ENCODE data around the gene CDC14B. TPM values are rescaled to one million over a fixed set of nuclear protein-coding genes. Genes with fewer than 3 reads are reported as not detected.
"Not testable (repeated sequence)": the region's sequence is repeated elsewhere in the genome, so short reads cannot be mapped to it uniquely, and the experiment has no call there.

CDC14B gene
- total RNA-seq, 2 donors from 2014 or later: 18.4 to 19.2 TPM

- Histone ChIP-seq H3K36me3 (no peaks in the 10 kb centered on the region), H3K9me3 (no peaks in the 10 kb centered on the region), H3K27ac (no peak overlapping the region), H3K4me1 (peaks cover 0 to 14% of the 10 kb centered on the region in 2 donors), H3K4me3 (no peak overlapping the region), H3K27me3 (no peaks in the 10 kb centered on the region)
- no peak for DNase-seq (ENCODE audit: low spot score)
- TF ChIP-seq, protein P1, sequence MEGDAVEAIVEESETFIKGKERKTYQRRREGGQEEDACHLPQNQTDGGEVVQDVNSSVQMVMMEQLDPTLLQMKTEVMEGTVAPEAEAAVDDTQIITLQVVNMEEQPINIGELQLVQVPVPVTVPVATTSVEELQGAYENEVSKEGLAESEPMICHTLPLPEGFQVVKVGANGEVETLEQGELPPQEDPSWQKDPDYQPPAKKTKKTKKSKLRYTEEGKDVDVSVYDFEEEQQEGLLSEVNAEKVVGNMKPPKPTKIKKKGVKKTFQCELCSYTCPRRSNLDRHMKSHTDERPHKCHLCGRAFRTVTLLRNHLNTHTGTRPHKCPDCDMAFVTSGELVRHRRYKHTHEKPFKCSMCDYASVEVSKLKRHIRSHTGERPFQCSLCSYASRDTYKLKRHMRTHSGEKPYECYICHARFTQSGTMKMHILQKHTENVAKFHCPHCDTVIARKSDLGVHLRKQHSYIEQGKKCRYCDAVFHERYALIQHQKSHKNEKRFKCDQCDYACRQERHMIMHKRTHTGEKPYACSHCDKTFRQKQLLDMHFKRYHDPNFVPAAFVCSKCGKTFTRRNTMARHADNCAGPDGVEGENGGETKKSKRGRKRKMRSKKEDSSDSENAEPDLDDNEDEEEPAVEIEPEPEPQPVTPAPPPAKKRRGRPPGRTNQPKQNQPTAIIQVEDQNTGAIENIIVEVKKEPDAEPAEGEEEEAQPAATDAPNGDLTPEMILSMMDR (IDR thresholded peaks at IDR 0.05): no peak
Measured at GRCh38 chr9:96505316-96505991, 114.2 kb downstream of the CDC14B start.

GRCh38 chr9:96503918-96504317 lies 115.7 kb downstream of the CDC14B start:
- no peak overlapping the region for H3K4me3 ChIP-seq
- TF ChIP-seq, protein P1 (IDR thresholded peaks at IDR 0.05): no peak
- H3K36me3 ChIP-seq: no peaks in the 10 kb centered on the region
- H3K27ac ChIP-seq: no peak overlapping the region
- peaks cover 0 to 11% of the 10 kb centered on the region in 2 donors for H3K4me1 ChIP-seq
- no peaks in the 10 kb centered on the region for H3K9me3 ChIP-seq
- H3K27me3 ChIP-seq: no peaks in the 10 kb centered on the region
- no peak for DNase-seq (ENCODE audit: low spot score)

- H3K4me1 ChIP-seq; DNase-seq (ENCODE audit: low spot score); H3K27me3 ChIP-seq; H3K27ac ChIP-seq; H3K9me3 ChIP-seq; H3K36me3 ChIP-seq; H3K4me3 ChIP-seq: not testable (repeated sequence)
Measured at GRCh38 chr9:96503374-96503748, 116.3 kb downstream of the CDC14B start.

DNA sequence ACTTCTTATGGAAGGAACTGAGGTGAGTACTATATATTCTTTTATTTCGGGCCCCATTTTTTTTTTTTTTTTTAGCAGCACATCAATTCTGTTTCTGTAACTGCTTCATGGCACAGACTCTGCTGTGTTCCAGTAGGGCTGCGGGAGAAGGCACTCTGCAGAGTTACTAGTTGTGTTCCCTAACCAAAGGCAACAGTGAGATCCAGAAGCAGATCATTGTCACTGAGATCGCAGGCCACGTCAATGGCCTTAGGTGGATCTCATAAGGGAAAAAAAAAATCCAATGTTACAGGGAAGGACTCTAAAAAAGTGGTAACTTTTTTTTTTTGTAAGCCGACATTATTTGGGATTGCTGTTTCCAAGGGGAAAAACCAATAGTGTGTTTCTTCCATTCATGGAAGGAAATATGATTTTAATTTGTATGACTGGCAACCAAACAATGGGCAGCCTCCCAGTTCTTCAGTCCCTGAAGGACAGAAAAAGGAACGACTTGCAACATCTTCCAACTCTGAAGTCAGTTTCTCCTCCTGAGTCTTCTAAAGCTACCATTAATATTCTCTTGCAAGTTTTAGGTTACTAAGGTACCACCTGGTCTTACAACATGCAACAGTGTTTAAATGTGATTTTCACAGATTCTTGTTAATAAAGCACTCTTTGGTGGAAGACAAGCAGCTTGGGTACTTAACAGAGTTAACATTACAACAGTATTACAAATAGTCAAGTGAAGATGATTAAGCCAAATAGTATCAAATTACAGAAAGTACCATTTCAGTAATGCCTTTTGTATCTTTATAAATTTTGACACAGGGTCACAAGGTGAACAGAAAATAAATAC lies 116.9 kb downstream of the CDC14B start:
- no peak overlapping the region for H3K4me3 ChIP-seq
- TF ChIP-seq, protein P1 (IDR thresholded peaks at IDR 0.05): no peak
- no peaks in the 10 kb centered on the region for H3K27me3 ChIP-seq
- H3K4me1 ChIP-seq: no peaks in the 10 kb centered on the region
- DNase-seq (ENCODE audit: low spot score): no peak
- H3K27ac ChIP-seq: no peak overlapping the region
- H3K36me3 ChIP-seq: no peaks in the 10 kb centered on the region
- no peaks in the 10 kb centered on the region for H3K9me3 ChIP-seq

DNA sequence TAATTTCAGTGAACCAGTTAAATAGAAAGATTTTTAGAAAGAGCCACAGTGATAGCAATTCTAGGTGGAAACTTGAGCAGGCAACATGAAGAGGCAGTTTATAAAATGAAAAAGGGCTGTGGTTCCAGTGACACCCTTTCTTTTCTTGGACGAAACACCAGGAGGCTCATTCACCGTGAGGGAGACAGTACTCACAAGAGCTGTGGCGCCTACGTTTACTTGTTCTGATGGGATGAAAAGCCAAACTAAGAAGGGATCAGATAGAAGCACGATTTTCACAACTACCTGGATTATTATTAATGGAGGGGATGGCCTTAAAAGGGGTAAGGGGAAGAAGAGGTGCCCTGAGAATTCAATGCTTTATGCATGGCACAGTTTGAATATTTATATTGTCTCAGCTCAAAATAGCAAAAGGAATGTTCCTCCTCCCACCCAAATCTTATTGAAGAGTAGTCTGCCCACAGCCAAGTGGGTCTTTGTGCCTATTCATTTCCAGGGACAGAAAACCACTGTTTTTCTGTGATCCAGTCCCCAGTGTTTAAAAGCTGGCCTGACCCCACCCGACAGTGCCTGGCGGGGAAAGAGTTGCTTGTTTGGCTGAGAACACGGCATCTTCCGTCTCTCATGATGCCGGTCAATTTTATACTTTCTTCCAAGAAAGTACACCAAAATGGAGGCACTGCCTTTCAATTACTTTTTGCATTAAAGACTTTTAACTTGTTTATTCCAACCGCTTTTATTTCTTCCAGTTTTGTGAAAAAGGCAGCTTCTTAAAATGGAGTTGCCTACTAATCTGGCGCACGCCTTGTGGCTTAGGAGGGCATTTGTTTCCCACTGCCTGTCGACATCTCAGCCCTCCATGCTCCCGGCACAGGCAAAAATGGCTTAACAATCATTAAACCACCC lies 117.8 kb downstream of the CDC14B start:
- no peaks in the 10 kb centered on the region for H3K9me3 ChIP-seq
- no peak overlapping the region for H3K27ac ChIP-seq
- DNase-seq (ENCODE audit: low spot score): no peak
- no peaks in the 10 kb centered on the region for H3K4me1 ChIP-seq
- H3K4me3 ChIP-seq: no peak overlapping the region
- H3K36me3 ChIP-seq: no peaks in the 10 kb centered on the region
- TF ChIP-seq, protein P1 (IDR thresholded peaks at IDR 0.05): no peak
- no peaks in the 10 kb centered on the region for H3K27me3 ChIP-seq

Data from right atrium auricular region (tissue), 2 donors.